ENCODE results near the gene FARS2.
A peak's percentile ranks its signal among the peaks of the same experiment; 100 is the strongest.
"Not testable (repeated sequence)": the region's sequence is repeated elsewhere in the genome, so short reads cannot be mapped to it uniquely, and the experiment has no call there.

Gene FARS2

DNA sequence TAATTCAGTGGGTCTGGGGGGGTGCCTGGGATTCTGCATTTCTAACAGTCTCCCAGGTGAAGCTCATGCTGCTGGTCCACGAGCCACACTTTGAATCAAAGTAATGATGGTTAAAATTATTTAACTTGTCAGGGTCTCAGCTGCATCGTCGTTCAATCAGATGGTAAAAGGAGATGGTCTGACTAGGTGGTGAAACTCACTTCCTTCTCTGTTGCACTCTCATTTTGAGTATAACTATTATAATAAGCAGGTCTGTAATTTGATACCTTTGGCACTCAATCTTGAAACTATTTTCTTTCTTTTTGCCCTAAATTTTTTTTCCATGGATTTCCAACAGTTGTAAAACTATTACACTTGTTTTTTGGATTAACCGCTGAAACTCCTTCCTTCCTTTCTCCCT lies 292.5 kb downstream of the FARS2 start:
- DNase-seq, result no peak

DNA sequence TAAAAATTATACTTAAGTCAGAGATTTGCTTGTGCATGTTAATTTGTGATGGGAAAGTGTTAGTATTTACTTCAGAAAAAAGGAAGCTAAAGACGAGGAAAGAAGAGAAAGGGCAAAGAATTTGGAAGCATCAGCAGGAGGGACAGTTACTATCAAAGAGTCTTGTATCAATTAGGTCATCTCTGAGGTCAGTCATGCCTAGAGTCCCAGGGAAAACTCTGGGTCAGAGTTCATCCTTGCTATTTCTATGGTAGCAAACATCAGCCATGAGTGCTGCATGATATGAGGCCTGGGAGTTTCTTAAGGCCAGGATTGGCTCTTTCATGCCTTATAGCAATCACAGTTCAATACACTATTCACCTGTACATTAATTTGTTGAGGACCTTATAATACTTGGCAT lies 292.9 kb downstream of the FARS2 start:
- no peak for DNase-seq

GRCh38 chr6:5556011-5556410 lies 294.7 kb downstream of the FARS2 start:
- DNase-seq, result no peak

DNA sequence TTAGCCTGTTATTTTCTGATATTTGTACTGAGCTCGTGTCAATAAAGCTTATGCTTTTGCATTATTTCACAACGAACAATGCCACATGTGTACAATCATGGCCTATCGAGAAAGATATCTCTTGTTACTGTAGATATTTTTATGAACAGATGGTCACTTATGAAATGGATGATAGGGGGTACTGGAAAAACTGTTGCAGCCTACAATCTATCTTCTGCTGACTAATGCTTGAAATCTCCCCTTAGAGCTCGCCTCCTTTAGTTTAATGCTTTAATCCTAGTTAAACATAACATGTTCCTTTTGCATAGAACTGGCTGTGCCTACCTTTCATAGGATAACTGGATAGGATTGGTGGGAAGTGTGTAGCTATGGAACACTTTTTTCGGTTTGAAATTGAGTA lies 296.2 kb downstream of the FARS2 start:
- no peak for DNase-seq

DNA sequence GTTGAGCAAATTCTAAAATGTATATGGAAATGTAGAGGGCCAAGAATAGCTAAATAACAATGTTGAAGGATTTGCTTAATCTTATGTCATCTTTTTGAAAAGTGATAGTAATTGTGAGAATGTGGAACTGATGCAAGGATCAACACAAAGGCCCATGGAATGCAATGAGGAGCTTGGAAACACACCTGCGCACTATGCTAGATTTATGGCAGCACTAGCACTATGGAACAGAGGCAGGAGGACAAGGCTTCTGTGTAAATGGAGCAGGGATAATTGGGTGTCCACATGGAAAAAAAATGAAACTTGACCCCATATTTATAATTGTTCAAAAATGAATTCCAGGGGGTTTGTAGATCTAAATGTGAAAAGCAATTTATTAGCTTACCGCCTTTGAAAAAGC lies 298.3 kb downstream of the FARS2 start:
- DNase-seq, result no peak

DNA sequence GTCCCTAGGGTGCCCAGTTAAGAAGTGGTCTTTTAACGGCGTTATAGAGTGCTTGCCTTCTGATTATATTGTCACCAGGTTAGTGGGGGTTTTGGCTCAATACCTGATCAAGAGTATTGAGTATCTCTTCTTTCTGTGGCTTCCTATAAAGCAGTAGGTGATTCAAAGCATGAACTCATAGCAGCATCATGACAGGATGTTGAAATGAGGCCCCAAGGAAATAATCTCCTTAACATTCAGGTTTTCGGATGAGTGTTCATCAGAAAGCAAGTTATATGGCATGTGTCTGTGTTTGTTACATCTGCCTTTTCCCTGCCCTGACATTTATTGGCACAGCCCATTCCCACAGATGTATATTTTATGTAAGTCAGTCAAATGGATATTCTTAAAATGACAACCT lies 301.0 kb downstream of the FARS2 start:
- DNase-seq, result no peak

DNA sequence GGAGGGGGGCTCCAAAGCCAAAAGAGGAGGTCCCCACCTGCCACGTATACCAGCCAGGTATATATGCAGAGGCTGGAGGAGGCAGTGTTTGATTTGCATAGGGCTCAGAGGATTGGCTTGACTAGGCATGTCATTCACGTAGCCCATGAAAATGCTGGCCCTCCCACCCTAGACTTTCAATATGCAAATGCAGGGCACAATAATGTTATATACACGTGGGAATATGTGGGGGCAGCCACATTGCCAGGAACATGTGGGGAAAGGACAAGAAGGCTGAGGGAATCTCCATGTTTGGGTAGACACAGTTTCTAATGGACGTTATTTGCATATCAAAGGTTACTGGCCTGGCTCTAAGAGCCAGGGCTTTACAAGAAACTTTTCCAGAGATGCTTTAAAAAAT lies 301.8 kb downstream of the FARS2 start:
- DNase-seq, result no peak

- DNase-seq, result not testable (repeated sequence)
Measured at GRCh38 chr6:5564746-5565145, 303.4 kb downstream of the FARS2 start.

GRCh38 chr6:5565971-5566370 lies 304.7 kb downstream of the FARS2 start:
- DNase-seq, result no peak

DNA sequence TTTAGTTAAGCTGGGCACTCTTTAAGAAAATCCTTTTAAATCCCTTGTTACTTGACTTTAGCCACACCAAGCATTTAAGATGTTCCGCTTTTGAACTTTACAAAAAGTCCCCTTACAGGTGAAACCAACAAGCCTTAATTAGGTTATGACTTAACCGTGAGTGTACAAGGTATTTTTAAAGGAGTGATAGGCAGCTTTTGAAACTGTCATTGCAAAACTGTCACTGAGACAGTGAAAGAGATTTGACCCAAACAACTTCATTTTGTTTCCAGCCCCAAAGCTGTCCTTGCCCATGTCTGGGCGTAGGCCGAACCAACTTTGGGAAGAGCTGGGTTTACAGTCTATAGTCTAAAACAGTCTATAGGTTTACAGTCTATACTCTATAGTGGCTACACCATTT lies 305.4 kb downstream of the FARS2 start:
- DNase-seq, result no peak

- no peak for DNase-seq
Measured at GRCh38 chr6:5567352-5567751, 306.0 kb downstream of the FARS2 start.

- DNase-seq, result no peak
Measured at GRCh38 chr6:5567890-5568289, 306.6 kb downstream of the FARS2 start.

GRCh38 chr6:5569491-5569890 lies 308.2 kb downstream of the FARS2 start:
- no peak for DNase-seq

DNA sequence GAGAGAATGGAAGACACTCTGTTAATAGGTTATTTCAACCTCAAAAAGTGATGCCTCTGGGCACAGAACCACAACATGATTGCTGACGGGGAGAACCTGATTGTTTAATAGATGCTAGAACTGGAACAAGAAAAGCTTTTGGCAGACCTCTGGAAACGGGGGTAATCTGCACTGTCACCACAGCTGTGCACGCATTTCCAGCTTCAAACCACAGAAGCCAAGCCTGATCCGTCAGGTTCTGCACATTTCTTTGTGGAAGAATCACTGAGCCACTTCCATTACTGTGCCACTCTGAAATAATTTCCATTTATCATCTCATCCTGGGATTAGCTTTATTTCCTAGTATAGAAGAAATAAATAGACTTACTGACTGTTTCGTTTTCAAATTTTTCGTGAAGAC lies 309.3 kb downstream of the FARS2 start:
- DNase-seq, result no peak

- DNase-seq, result no peak
Measured at GRCh38 chr6:5580736-5581581, 319.6 kb downstream of the FARS2 start.

DNA sequence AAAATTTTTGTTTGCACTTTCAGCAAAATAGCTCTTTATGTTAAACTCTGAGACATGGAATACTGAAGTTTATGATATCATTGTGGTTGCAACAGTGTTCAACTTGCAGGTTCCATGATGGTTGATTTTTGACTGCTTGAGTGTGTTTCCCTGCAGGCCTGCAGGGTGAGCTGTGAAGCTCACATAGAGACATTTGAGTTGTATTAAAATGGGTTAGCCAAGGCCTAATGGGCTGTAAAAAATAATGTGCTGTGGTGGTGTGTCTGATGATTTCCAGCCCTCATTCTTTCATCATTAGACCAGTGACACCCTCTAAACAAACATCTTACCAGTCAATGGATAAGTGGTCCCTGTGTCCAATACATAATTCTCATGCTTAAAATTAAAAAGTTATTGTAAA lies 321.4 kb downstream of the FARS2 start:
- DNase-seq, result no peak

- DNase-seq, result no peak
Measured at GRCh38 chr6:5583528-5583927, 322.2 kb downstream of the FARS2 start.

- no peak for DNase-seq
Measured at GRCh38 chr6:5584078-5584482, 322.8 kb downstream of the FARS2 start.

- no peak for DNase-seq
Measured at GRCh38 chr6:5587648-5588047, 326.3 kb downstream of the FARS2 start.

DNA sequence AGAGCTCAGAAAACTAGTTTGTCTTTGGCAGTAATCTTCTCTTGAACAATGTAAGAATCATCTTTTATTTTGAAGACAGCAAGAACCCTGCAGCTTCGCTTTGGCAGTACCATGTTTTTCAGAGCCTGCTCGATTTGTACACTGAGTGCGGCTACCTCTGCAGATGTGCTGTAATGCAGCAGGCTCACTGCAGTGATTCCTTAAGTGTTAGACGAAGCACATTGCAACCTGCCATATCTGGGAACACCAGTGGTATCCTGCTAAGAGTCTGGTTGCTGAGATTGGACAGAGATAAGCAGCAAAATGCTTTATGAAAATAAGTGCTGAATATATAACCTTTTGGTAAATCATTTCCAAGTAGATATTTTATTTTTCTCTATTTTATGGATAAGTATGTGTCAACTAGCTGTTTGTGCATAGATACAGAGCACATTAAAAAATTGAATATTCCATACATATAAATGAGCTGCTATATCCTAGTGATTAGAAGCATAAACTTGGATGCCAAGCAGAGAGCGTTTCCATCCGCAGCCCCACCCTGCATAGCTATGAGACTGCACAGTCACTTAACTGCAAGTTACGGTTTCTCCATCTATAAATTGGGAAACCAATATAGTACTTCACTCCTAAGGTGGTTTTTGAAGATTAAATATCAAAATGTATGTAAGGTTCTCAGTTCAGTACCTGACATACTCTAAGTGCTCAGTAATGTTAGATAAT lies 328.3 kb downstream of the FARS2 start:
- DNase-seq, result no peak

GRCh38 chr6:5590187-5590586 lies 328.9 kb downstream of the FARS2 start:
- DNase-seq, result peak; percentile 4

DNA sequence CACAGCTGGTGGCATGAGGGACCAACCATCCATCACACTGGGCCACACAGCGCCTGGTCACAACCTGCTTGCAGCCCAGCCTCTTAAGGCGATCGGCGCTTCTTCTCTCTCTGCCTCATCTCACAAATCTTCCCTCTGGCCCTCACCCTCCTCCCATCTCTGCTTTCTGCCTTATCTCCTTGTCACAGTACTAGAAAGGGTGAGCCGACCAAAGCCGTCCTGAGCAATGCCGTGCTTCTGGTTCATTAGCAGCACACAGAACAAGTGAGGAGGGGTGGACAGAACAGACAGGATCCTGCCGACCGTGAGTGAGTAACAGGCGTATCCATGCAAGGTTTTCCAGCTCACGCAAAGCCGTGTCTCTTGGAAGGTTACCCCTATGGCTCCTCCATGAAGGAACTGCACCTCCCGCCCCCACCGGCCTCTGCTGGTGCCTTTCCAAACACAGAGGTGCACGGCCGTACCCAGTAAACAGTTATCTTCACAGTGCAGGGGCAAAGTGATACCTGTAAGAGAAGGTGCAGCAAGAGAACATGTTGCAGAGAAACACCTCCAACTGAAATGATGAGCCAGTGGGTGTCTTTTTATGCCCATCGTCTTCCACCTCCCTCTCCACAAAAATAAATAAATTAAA lies 331.7 kb downstream of the FARS2 start:
- no peak for DNase-seq

DNA sequence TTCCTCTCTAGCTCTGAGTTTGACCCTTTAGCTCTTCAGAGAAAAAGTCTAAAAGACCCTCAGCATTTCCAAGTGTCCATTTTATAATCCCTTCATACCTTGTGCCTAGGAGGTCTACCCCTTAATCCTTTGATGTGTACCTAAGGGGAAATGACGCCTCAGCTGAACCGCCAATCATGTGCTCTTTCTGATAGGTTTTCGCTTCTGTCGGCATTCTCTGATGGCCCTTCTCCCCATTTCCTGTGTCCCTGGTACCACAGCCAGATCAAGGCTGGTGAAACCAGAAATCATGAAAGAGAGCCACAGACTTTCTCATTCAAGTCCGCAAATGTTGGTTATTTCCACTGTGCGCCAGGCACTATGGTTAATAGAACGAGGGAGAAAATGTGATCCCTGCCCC lies 333.9 kb downstream of the FARS2 start:
- DNase-seq, result no peak

- DNase-seq, result no peak
Measured at GRCh38 chr6:5597413-5597812, 336.1 kb downstream of the FARS2 start.
